MCF 10A (cell line): ENCODE results near the gene BICD2. TPM values are rescaled to one million over a fixed set of nuclear protein-coding genes. Genes with fewer than 3 reads are reported as not detected.

Experiments
- BruUV-seq: library from RNA; stranded (reverse); fragments of 400-500 nt; replicated peaks from 2 replicates; lab custom pipeline; 2021; lab: Mats Ljungman, UMichigan
- CTCF ChIA-PET: fragments of 300-600 bp; sonication (Branson Sonifier 250); formaldehyde crosslinking; extraction: SDS; loops from one replicate; lab custom pipeline; 2021; ENCODE audit warnings: antibody characterized with exemption, inconsistent platforms; lab: Yijun Ruan, JAX
- POLR2A ChIA-PET: fragments of 300-600, 350-650 bp; sonication (Branson Sonifier 250); formaldehyde crosslinking; extraction: SDS; loops from one replicate; lab custom pipeline; 2020; ENCODE audit warnings: antibody characterized with exemption, inconsistent platforms; lab: Yijun Ruan, JAX
- DNase-seq: peaks from one replicate; pipeline ENCODE4 v3.0.0-alpha.2; 2018; ENCODE audit not compliant: unreplicated experiment
- H3K27ac Mint-ChIP-seq: one replicate; pipeline ENCODE4 v1.8.0; 2022; ENCODE audit warnings: mild to moderate bottlenecking, low read depth, mixed read lengths; ENCODE audit not compliant: unreplicated experiment
- H3K27me3 Mint-ChIP-seq: one replicate; pipeline ENCODE4 v1.8.0; 2022; ENCODE audit warnings: mixed read lengths; ENCODE audit not compliant: insufficient read depth, unreplicated experiment
- H3K36me3 Mint-ChIP-seq: one replicate; pipeline ENCODE4 v1.8.0; 2022; ENCODE audit warnings: mild to moderate bottlenecking, moderate library complexity, mixed read lengths; ENCODE audit not compliant: insufficient read depth, unreplicated experiment
- H3K4me1 Mint-ChIP-seq: one replicate; pipeline ENCODE4 v1.8.0; 2022; ENCODE audit warnings: mixed read lengths; ENCODE audit not compliant: insufficient read depth, unreplicated experiment
- H3K4me3 Mint-ChIP-seq: one replicate; pipeline ENCODE4 v1.8.0; 2022; ENCODE audit warnings: mild to moderate bottlenecking, moderate library complexity, mixed read lengths; ENCODE audit not compliant: unreplicated experiment
- H3K9me3 Mint-ChIP-seq: one replicate; pipeline ENCODE4 v1.8.0; 2022; ENCODE audit warnings: mixed read lengths; ENCODE audit not compliant: unreplicated experiment
- intact Hi-C: fragments of 100-400 bp; cut with micrococcal nuclease; formaldehyde crosslinking; loops from 2 replicates; pipeline ENCODE4 v1.14.1; 2022
- total RNA-seq: library from RNA; stranded (reverse); gene quantifications from 2 replicates; pipeline ENCODE4 v1.2.3, GENCODE V29; 2022
- TF ChIP-seq, protein P1 (sequence below): fragments of 200-600 bp; IDR thresholded peaks from one replicate; pipeline ENCODE4 v1.8.0; 2022; ENCODE audit warnings: antibody characterized with exemption, mild to moderate bottlenecking; ENCODE audit not compliant: unreplicated experiment

BICD2 gene
- total RNA-seq, 1 experiment from 2014 or later: 23.5 TPM

DNA sequence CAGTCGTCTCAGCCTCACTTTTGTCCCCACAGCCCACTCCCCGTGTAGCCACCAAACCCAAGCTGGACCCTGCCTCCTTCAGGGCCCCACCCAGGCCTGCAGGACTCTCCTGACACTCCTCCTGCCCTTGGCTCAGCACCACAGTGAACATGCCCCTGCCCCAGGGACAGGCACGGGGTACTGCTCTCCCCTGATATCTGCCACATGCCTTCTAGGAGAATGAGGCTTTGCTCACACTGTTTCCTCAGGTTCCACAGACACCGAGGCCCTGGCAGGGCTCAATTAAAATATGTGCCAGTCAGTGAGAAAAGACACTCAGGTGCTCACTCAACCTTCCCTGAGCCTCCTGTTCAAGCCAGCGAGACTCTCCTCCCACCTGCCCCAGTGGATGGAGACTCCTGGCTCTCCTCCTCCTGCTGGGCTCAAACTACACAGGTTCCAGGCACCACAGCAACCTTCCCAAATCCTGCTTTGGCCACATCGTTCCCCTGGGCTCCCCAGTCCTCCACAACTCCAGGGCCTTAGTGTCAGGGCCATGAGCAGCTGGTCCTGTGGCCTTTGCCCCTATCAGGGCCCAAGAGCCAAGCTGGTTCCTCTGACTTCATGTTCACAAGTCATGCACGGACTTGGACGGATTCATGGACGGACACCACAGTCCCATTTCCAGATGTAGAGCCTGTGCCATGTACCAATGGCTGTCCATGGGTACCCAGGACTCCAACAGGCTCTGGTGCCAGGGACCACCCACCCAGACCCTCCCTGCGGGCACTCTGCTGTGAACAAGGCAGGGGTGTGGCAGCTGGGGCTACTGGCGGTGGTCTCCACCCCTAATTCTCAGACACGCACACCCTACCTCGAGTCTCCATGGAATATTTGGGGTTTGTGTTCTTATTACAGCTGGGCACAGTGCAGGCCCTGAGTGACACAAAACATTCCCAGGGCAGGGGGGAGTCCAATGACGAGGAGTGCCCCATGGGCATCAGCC is 36.6 kb downstream of the BICD2 start:
- intact Hi-C loops: no loop called here
- Mint-ChIP-seq H3K36me3 (peaks cover 46% of the 10 kb centered on the region), H3K9me3 (no peaks in the 10 kb centered on the region), H3K27ac (no peak overlapping the region), H3K4me1 (peaks cover 22% of the 10 kb centered on the region), H3K27me3 (no peaks in the 10 kb centered on the region), H3K4me3 (no peak overlapping the region)
- ChIA-PET CTCF (interaction anchor here (0.6 to 1.5 kb wide), 3 partner anchors 12 to 1327 kb away, joined by 3 to 6 read pairs (median 3); no protein-coding TSS in a partner anchor), POLR2A (interaction anchor here (0.7 kb wide), 1 partner anchor 14 kb away, joined by 4 read pairs; no protein-coding TSS in a partner anchor)
- DNase-seq: no peak
- no TSS peak for BruUV-seq
- TF ChIP-seq, protein P1, sequence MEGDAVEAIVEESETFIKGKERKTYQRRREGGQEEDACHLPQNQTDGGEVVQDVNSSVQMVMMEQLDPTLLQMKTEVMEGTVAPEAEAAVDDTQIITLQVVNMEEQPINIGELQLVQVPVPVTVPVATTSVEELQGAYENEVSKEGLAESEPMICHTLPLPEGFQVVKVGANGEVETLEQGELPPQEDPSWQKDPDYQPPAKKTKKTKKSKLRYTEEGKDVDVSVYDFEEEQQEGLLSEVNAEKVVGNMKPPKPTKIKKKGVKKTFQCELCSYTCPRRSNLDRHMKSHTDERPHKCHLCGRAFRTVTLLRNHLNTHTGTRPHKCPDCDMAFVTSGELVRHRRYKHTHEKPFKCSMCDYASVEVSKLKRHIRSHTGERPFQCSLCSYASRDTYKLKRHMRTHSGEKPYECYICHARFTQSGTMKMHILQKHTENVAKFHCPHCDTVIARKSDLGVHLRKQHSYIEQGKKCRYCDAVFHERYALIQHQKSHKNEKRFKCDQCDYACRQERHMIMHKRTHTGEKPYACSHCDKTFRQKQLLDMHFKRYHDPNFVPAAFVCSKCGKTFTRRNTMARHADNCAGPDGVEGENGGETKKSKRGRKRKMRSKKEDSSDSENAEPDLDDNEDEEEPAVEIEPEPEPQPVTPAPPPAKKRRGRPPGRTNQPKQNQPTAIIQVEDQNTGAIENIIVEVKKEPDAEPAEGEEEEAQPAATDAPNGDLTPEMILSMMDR: no peak

GRCh38 chr9:92726971-92727715 is 37.5 kb downstream of the BICD2 start:
- peaks cover 24% of the 10 kb centered on the region for H3K4me1 Mint-ChIP-seq
- no peak overlapping the region for H3K4me3 Mint-ChIP-seq
- TF ChIP-seq, protein P1: no peak
- POLR2A ChIA-PET: no interaction called here
- intact Hi-C loops: no loop called here
- no peak overlapping the region for H3K27ac Mint-ChIP-seq
- no TSS peak for BruUV-seq
- CTCF ChIA-PET: interaction anchor here (0.6 to 3.1 kb wide), 4 partner anchors 11 to 1328 kb away, joined by 3 to 20 read pairs (median 4); no protein-coding TSS in a partner anchor
- no peaks in the 10 kb centered on the region for H3K27me3 Mint-ChIP-seq
- H3K36me3 Mint-ChIP-seq: peaks cover 47% of the 10 kb centered on the region
- no peak for DNase-seq
- no peaks in the 10 kb centered on the region for H3K9me3 Mint-ChIP-seq

DNA sequence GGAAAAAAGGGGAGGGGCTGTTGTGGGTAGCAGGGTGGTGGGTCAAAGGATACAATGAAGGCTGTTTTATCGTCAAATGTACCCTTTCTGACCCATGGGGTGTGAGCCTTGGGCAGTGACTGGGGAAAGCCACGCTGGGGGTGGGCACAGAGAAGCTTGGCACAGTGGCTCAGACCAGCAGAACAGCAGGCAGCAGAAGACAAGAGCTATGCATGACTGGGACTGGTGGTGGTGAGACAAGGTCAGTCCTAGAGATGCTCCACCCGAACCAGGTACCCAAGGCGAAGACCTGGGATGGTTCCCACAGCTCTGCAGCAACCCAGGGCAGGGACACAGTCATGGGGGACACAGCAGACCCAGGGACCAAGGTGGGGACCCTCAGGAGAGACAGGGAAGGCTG is 38.3 kb downstream of the BICD2 start:
- Mint-ChIP-seq H3K27me3 (no peaks in the 10 kb centered on the region), H3K4me1 (peaks cover 19% of the 10 kb centered on the region), H3K4me3 (no peak overlapping the region), H3K27ac (no peak overlapping the region), H3K9me3 (no peaks in the 10 kb centered on the region), H3K36me3 (peaks cover 47% of the 10 kb centered on the region)
- TF ChIP-seq, protein P1: no peak
- DNase-seq: no peak
- intact Hi-C loops: no loop called here
- BruUV-seq: no TSS peak
- CTCF ChIA-PET: interaction anchor here (0.6 to 3.1 kb wide), 4 partner anchors 10 to 39 kb away, joined by 3 to 20 read pairs (median 4); no protein-coding TSS in a partner anchor
- POLR2A ChIA-PET: interaction anchor here (0.6 kb wide), 1 partner anchor 27 kb away, joined by 3 read pairs; no protein-coding TSS in a partner anchor
